Brain microvascular endothelial cell (primary cell): ENCODE results near the gene OSBP.

Experiments
- DNase-seq: peaks from one replicate; pipeline ENCODE4 v3.0.0-alpha.2; 2020
- H3K27ac ChIP-seq: fragments of 250-450 bp; sonication (Bioruptor Pico); 2 replicates; pipeline ENCODE4 v1.5.1; 2020; ENCODE audit warnings: mild to moderate bottlenecking, moderate library complexity
- H3K27me3 ChIP-seq: fragments of 250-450 bp; sonication (Bioruptor Pico); replicated peaks from 2 replicates; pipeline ENCODE4 v1.5.1; 2020; ENCODE audit warnings: mild to moderate bottlenecking
- H3K36me3 ChIP-seq: fragments of 250-450 bp; sonication (Bioruptor Pico); replicated peaks from 2 replicates; pipeline ENCODE4 v1.5.1; 2020; ENCODE audit warnings: mild to moderate bottlenecking
- H3K4me3 ChIP-seq: 2 replicates; pipeline ENCODE4 v1.5.1; 2011; ENCODE audit warnings: low read depth, mild to moderate bottlenecking, control low read depth, low read length, moderate library complexity
- CTCF ChIP-seq: IDR thresholded peaks from 2 replicates; pipeline ENCODE4 v1.5.1; 2011; ENCODE audit warnings: low read depth, mild to moderate bottlenecking, moderate library complexity, low read length, control low read depth, inconsistent platforms; ENCODE audit errors: missing control alignments
- in situ Hi-C: cut with HindIII; loops from 2 replicates; pipeline ENCODE4 v1.10.0; 2017; ENCODE audit warnings: low sequenced_read_pairs, low pct_ligation_motif_present

The OSBP gene

DNA sequence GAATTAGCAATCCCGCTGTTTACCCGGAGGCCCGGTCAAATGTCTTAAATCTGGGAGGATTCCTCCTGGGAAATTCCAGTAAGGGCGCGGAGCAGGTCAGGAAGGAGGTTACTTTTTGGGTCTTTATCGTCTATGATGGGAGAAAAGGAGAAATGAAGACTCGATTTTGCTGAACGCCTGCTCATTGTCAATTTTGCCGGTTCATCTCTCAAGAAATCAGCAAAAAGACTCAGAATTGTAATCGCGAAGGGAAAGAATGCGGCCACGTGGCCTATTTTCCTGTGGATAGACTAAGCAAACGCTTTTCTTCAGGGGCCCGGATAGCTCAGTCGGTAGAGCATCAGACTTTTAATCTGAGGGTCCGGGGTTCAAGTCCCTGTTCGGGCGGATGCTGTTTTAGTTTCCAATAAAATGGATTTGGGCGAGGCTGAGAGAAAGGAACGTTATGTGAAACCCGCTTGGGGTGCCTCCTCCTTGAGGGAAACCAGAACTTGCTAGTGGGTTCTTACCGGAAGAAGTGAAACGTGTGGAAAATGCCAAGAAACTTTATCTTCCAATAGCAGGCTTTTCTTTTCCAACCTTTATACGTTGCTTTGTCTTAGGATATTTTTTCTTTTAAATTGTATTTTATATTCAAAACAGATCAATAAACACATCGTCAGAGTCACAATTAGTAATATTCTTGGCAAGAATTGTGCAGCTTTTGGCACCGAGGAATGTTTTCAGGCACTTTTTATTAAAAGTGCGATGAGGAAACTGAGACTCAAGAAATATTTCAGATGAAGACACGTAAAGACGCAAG is 59.3 kb downstream of the OSBP start:
- no peaks in the 10 kb centered on the region for H3K27me3 ChIP-seq
- peak; percentile 84 for DNase-seq
- H3K27ac ChIP-seq: peak overlapping the region; percentile 49
- TF ChIP-seq CTCF: no peak
- H3K4me3 ChIP-seq: peak overlapping the region; percentile 57
- H3K36me3 ChIP-seq: no peaks in the 10 kb centered on the region
- in situ Hi-C loops: no loop called here

DNA sequence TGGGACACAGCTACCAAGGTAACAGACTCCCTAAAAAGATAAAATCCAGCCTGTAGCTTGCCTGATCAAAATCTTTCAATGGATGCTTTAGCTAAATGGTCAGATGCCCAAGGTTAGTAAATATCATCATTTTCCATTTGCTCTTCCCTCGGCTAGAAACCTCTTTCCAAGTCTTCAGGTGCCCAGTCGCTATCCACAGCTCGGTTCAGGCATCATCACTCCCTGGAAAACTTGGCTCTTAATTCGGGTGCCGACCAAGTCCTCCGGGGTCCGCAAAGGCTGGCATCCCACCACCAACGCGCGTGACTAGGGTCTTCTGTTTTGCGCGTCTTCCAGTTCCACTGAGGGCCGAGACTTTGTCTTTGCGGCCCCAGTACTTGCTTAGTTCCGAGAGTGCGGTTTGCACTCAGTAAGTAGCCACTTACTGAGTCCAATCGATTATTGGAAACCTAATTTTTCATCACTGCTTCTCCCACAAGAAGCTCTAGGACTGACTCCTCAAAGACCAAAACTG is 59.9 kb downstream of the OSBP start:
- peak; percentile 16 for DNase-seq
- Histone ChIP-seq H3K27me3 (no peaks in the 10 kb centered on the region), H3K4me3 (peak overlapping the region; percentile 57), H3K36me3 (no peaks in the 10 kb centered on the region), H3K27ac (peak overlapping the region; percentile 49)
- in situ Hi-C loops: no loop called here
- TF ChIP-seq CTCF: no peak

DNA sequence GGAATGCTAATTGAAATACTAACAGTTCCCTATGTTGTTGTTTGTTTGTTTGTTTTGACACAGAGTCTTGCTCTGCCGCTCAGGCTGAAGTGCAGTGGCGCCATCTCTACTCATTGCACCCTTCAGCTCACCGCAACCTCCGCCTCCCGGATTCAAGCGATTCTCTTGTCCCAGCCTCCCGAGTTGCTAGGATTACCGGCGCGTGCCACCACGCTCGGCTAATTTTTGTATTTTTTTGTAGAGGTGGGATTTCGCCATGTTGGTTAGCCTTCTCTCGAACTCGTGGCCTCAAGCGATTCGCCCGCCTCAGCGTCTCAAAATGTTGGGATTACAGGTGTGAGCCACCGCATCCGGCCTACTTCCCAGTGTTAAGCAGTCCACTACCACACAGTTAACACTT is 62.3 kb downstream of the OSBP start:
- Histone ChIP-seq H3K27ac (no peak overlapping the region), H3K36me3 (no peaks in the 10 kb centered on the region), H3K4me3 (no peak overlapping the region), H3K27me3 (no peaks in the 10 kb centered on the region)
- TF ChIP-seq CTCF: no peak
- in situ Hi-C loops: no loop called here
- no peak for DNase-seq

DNA sequence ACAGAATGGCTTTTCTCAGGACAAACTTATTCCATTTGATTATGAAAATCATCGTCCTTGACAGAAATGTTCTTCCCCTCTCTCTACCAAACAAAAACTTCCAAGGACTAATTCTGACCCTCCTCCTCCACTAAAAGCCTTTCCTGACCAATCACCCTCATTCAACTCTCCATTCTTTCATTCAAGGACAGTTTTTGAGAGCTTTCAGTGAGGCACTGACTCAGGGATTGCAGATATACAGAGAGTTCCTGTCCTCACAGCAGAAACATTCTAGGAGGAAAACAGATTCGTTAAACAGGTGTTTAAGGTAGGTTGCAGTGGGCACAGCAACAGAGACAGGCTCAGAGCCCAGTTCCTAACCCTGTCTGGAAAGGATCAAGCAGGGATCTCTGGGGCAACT is 62.7 kb downstream of the OSBP start:
- Histone ChIP-seq H3K27ac (no peak overlapping the region), H3K27me3 (no peaks in the 10 kb centered on the region), H3K4me3 (no peak overlapping the region), H3K36me3 (no peaks in the 10 kb centered on the region)
- DNase-seq: no peak
- in situ Hi-C loops: no loop called here
- no peak for TF ChIP-seq CTCF

- Histone ChIP-seq H3K27me3 (no peaks in the 10 kb centered on the region), H3K4me3 (peak overlapping the region; percentile 67), H3K27ac (peak overlapping the region; percentile 83), H3K36me3 (no peaks in the 10 kb centered on the region)
- in situ Hi-C loops: no loop called here
- DNase-seq: peak; percentile 81
- TF ChIP-seq CTCF: no peak
Measured at GRCh38 chr11:59551659-59552521, 63.7 kb downstream of the OSBP start.
